GM10847 (cell line): ENCODE data around the gene CELA2B.

ENCODE experiments used
- POLR2A ChIP-seq: IDR thresholded peaks from 2 replicates; pipeline ENCODE4 v1.6.1; 2011; ENCODE audit not compliant: insufficient read length; ENCODE audit errors: extremely low read depth

CELA2B gene

DNA sequence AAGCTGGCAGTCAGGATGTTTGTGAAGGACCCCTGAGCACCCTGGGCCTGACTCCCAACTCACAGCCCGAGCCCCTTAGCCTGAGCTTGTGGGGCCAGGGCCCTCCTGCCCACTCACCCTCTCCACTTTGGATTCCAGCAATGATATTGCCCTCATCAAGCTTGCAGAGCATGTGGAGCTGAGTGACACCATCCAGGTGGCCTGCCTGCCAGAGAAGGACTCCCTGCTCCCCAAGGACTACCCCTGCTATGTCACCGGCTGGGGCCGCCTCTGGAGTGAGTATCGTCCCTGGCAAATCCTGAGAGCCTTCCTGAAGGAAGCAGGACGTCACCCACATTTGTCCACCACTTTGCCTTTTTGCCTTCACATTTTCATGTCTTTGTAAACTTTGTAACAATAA, 32.6 kb upstream of the CELA2B start:
- TF ChIP-seq POLR2A, result no peak

GRCh38 chr1:15444468-15445389, 31.2 kb upstream of the CELA2B start:
- no peak for TF ChIP-seq POLR2A

- no peak for TF ChIP-seq POLR2A
Measured at GRCh38 chr1:15445390-15446122, 30.3 kb upstream of the CELA2B start.

GRCh38 chr1:15446212-15446611, 29.7 kb upstream of the CELA2B start:
- TF ChIP-seq POLR2A, result no peak

DNA sequence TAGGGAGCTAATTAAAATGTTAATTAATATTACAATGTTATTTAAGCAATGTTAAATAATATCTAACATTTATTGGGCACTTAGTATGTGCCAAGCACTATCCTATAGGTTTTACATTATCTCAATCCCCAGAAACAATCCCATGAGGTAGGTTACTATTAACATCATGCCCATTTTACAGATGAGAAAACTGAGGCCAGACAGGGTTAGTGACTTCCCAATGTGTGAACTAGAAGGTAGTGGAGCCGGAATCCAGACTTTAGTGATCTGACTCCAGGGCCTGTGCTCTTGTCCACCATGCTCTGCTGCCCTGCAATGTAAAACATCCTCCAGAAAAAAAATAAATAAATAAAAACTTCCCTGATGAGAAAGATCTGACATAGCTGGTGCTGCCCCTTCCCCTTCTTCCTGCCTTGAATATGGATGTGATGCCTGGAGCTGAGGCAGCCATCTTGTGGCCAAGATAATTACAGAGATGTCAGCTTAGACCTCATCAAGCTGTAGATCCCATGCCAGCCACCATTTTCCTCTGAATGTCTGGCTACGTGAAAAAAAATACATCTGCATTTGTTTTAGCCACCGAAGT, 26.9 kb upstream of the CELA2B start:
- TF ChIP-seq POLR2A, result no peak

GRCh38 chr1:15449567-15449966, 26.3 kb upstream of the CELA2B start:
- TF ChIP-seq POLR2A, result no peak

- no peak for TF ChIP-seq POLR2A
Measured at GRCh38 chr1:15451014-15451722, 24.7 kb upstream of the CELA2B start.

DNA sequence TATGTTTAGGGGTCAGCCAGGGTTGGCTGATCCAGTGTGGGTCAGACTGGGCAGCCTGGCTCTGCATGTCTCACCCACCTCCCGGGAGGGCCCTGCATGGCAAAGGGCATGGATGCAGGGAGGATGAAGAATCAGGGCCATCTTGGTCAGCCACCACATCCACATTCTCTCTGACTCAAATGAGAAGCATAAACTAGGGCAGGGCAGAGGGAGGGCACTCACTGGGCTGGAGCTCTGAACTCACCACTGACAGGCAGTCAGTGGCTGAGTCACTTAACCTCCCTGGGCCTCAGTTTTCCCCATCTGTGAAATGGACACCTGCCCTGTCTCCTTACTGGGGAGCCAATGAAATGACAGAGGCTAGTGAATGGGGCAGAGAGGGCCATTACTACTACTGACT, 23.7 kb upstream of the CELA2B start:
- TF ChIP-seq POLR2A, result no peak

DNA sequence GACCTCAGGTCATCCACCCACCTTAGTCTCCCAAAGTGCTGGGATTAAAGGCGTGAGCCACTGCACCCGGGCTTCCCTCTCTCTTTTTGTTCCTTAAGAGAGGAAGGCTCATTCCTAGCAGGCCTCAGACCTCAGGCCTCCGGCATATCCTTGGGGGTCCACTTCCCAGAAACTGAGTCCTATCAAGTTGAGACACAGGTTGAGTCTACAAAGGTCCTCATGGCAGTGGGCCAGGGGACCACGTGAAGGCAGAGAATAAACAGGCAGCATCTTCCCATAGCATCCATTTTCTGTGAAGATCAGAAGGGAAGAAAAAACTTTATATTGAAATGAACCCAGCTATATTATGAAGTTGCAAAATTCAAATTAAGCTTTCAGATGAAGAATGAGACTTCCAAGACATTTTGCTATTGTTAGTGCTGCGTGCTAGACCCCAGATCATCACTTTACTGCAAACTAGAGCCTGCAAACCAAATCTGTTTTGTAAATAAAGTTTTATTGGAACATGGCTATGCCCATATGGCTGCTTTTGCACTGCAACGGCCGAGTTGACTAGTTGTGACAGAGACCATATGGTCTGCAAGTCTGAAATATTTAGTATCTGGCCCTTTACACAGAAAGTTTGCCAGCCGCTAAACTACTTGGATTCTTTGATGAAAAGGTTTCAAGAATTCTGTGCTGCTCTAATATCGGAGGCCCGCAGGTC, 22.9 kb upstream of the CELA2B start:
- TF ChIP-seq POLR2A, result no peak

DNA sequence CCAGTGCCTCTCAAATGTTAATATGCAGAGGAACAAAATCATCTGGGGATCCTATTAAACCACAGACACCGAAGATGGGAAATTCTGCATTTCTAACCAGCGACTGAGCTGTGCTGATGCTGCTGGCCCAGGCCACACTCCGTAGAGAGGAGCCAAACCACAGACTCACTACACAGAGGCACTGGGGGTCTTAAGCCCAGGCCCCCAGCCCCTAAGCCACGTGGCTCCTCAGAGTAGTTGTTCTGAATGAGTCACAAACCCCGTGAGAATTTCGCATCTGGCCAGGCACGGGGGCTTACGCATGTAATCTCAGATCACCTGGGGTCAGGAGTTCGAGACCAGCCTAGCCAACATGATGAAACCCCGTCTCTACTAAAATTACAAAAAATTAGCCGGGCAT, 22.2 kb upstream of the CELA2B start:
- TF ChIP-seq POLR2A, result no peak

- no peak for TF ChIP-seq POLR2A
Measured at GRCh38 chr1:15454256-15454655, 21.6 kb upstream of the CELA2B start.

- TF ChIP-seq POLR2A, result no peak
Measured at GRCh38 chr1:15455522-15455921, 20.4 kb upstream of the CELA2B start.

GRCh38 chr1:15456313-15456954, 19.5 kb upstream of the CELA2B start, which contains the start of gene CELA2A:
TSS of gene CELA2A (plus strand) at chr1:15456732. CDS start at chr1:15456754, 22 bp downstream.
- TF ChIP-seq POLR2A, result no peak

GRCh38 chr1:15457585-15457984, 18.3 kb upstream of the CELA2B start:
- TF ChIP-seq POLR2A, result no peak
